ENCODE results near the gene TTC9B.

GRCh38 chr19:40257096-40257517 is 38.9 kb upstream of the TTC9B start:
- no peak for TF ChIP-seq CTCF (conservative IDR thresholded peaks at IDR 0.05)
- no peak; the same call in 1 of the 2 replicates for TF ChIP-seq ZFX (IDR thresholded peaks at IDR 0.05)
